HG03571 (cell line): Measurements from ENCODE around the gene ITGAD.

Source experiments
- ATAC-seq: cut with Tn5 transposase; IDR thresholded peaks from one replicate; pipeline ENCODE4 v1.9.1; 2021; ENCODE audit not compliant: unreplicated experiment

Gene ITGAD

GRCh38 chr16:31393056-31393455, at the start of gene ITGAD:
Gene ITGAD (plus strand): TSS chr16:31393335. CDS start chr16:31393361, 26 bp downstream.
- no peak for ATAC-seq

GRCh38 chr16:31344712-31345111, 48.4 kb upstream of the ITGAD start:
- ATAC-seq: peak; percentile 87

GRCh38 chr16:31347445-31347844, 45.7 kb upstream of the ITGAD start:
- ATAC-seq: no peak

GRCh38 chr16:31348579-31348978, 44.6 kb upstream of the ITGAD start:
- ATAC-seq: no peak

GRCh38 chr16:31350275-31351005, 42.7 kb upstream of the ITGAD start:
- ATAC-seq: no peak

- ATAC-seq: no peak
Observed at GRCh38 chr16:31351246-31351941, 41.7 kb upstream of the ITGAD start.

GRCh38 chr16:31351942-31352325, 41.2 kb upstream of the ITGAD start:
- ATAC-seq: no peak

GRCh38 chr16:31352376-31353115, 40.6 kb upstream of the ITGAD start:
- no peak for ATAC-seq

- ATAC-seq: peak; percentile 65
Observed at GRCh38 chr16:31354394-31355291, 38.5 kb upstream of the ITGAD start, which contains the start of gene ITGAX. Gene ITGAX (plus strand): TSS chr16:31355176. CDS start chr16:31355255, 79 bp downstream.

GRCh38 chr16:31355431-31356100, 37.6 kb upstream of the ITGAD start:
- ATAC-seq: no peak

- ATAC-seq: no peak
Observed at GRCh38 chr16:31356566-31357323, 36.4 kb upstream of the ITGAD start.

- ATAC-seq: no peak
Observed at GRCh38 chr16:31357324-31358109, 35.6 kb upstream of the ITGAD start.

GRCh38 chr16:31360251-31360650, 32.9 kb upstream of the ITGAD start:
- ATAC-seq: no peak

- ATAC-seq: no peak
Observed at GRCh38 chr16:31361201-31362110, 31.7 kb upstream of the ITGAD start.

GRCh38 chr16:31362476-31363405, 30.4 kb upstream of the ITGAD start:
- no peak for ATAC-seq

- ATAC-seq: no peak
Observed at GRCh38 chr16:31363721-31364120, 29.4 kb upstream of the ITGAD start.

- ATAC-seq: no peak
Observed at GRCh38 chr16:31364421-31364820, 28.7 kb upstream of the ITGAD start.
